HepG2 (cell line): Measurements from ENCODE around the gene XPO5. TPM values are rescaled to one million over a fixed set of nuclear protein-coding genes. Genes with fewer than 3 reads are reported as not detected.

ENCODE experiments used
- CEBPG ChIP-seq: IDR thresholded peaks from 2 replicates; pipeline ENCODE4 v1.6.1; 2016
- HES4 ChIP-seq: sonication (generic); formaldehyde crosslinking; IDR thresholded peaks from 2 replicates; pipeline ENCODE4 v1.9.0; 2021; ENCODE audit warnings: mild to moderate bottlenecking, missing genetic modification reagents, borderline replicate concordance
- MIXL1 ChIP-seq: IDR thresholded peaks from 2 replicates; pipeline ENCODE4 v1.6.1; 2016
- MYC ChIP-seq: sonication (generic); formaldehyde crosslinking; IDR thresholded peaks from 2 replicates; pipeline ENCODE4 v1.9.0; 2021; ENCODE audit warnings: missing genetic modification reagents, borderline replicate concordance
- NFIB ChIP-seq: sonication (generic); formaldehyde crosslinking; IDR thresholded peaks from 2 replicates; pipeline ENCODE4 v1.9.0; 2021; ENCODE audit warnings: missing genetic modification reagents, mild to moderate bottlenecking, borderline replicate concordance
- NFYC ChIP-seq: IDR thresholded peaks from 2 replicates; pipeline ENCODE4 v1.6.1; 2016; ENCODE audit warnings: missing genetic modification reagents, missing compliant biosample characterization
- NPAS2 ChIP-seq: sonication (generic); formaldehyde crosslinking; IDR thresholded peaks from 2 replicates; pipeline ENCODE4 v1.8.0; 2022; ENCODE audit warnings: mild to moderate bottlenecking, missing genetic modification reagents, borderline replicate concordance
- PAXIP1 ChIP-seq: sonication (generic); formaldehyde crosslinking; conservative IDR thresholded peaks from 2 replicates; pipeline ENCODE4 v1.4.0; 2020; ENCODE audit warnings: mild to moderate bottlenecking, missing genetic modification reagents, moderate library complexity
- PLRG1 ChIP-seq: fragments of 450-650 bp; conservative IDR thresholded peaks from 2 replicates; pipeline ENCODE4 v1.6.1; 2016
- POGK ChIP-seq: sonication (generic); formaldehyde crosslinking; conservative IDR thresholded peaks from 2 replicates; pipeline ENCODE4 v1.8.0; 2022; ENCODE audit warnings: mild to moderate bottlenecking, moderate library complexity, missing genetic modification reagents
- PPARG ChIP-seq: conservative IDR thresholded peaks from 2 replicates; pipeline ENCODE4 v1.6.1; 2016; ENCODE audit warnings: missing biosample characterization, missing genetic modification reagents
- SATB2 ChIP-seq: sonication (generic); formaldehyde crosslinking; IDR thresholded peaks from 2 replicates; pipeline ENCODE4 v1.5.0; 2020; ENCODE audit warnings: missing genetic modification reagents
- TFDP2 ChIP-seq: sonication (generic); formaldehyde crosslinking; IDR thresholded peaks from 2 replicates; pipeline ENCODE4 v1.4.0; 2020; ENCODE audit warnings: missing genetic modification reagents
- TP53 ChIP-seq: sonication (generic); formaldehyde crosslinking; conservative IDR thresholded peaks from 2 replicates; pipeline ENCODE4 v1.4.0; 2020; ENCODE audit warnings: missing genetic modification reagents
- XRCC5 ChIP-seq: fragments of 200-400 bp; formaldehyde crosslinking; optimal IDR thresholded peaks from 2 replicates; pipeline ENCODE3; 2017; ENCODE audit warnings: mild to moderate bottlenecking, low read length
- ZBTB3 ChIP-seq: sonication (generic); formaldehyde crosslinking; IDR thresholded peaks from 2 replicates; pipeline ENCODE4 v1.4.0; 2020; ENCODE audit warnings: low read depth, mild to moderate bottlenecking, moderate library complexity, missing genetic modification reagents, borderline replicate concordance
- ZBTB7B ChIP-seq: sonication (generic); formaldehyde crosslinking; IDR thresholded peaks from 2 replicates; pipeline ENCODE4 v1.4.0; 2020; ENCODE audit warnings: missing genetic modification reagents
- ZFX ChIP-seq: sonication (generic); formaldehyde crosslinking; IDR thresholded peaks from 2 replicates; pipeline ENCODE4 v1.4.0; 2020; ENCODE audit warnings: mild to moderate bottlenecking, low read depth, missing genetic modification reagents, moderate library complexity
- ZNF749 ChIP-seq: sonication (generic); formaldehyde crosslinking; IDR thresholded peaks from 2 replicates; pipeline ENCODE4 v1.8.0; 2022; ENCODE audit warnings: mild to moderate bottlenecking, missing genetic modification reagents, moderate library complexity, borderline replicate concordance
- ZNF768 ChIP-seq: sonication (generic); formaldehyde crosslinking; IDR thresholded peaks from 2 replicates; pipeline ENCODE4 v1.4.0; 2020; ENCODE audit warnings: missing genetic modification reagents
- ZNF782 ChIP-seq: sonication (generic); formaldehyde crosslinking; IDR thresholded peaks from 2 replicates; pipeline ENCODE4 v1.4.0; 2020; ENCODE audit warnings: missing genetic modification reagents, mild to moderate bottlenecking, borderline replicate concordance
- ZNF800 ChIP-seq: sonication (generic); formaldehyde crosslinking; IDR thresholded peaks from 2 replicates; pipeline ENCODE4 v1.4.0; 2020; ENCODE audit warnings: missing genetic modification reagents
- polyA plus RNA-seq, 8 experiments: library from polyadenylated mRNA; depleted of rRNA in 3 of 8; stranded (reverse) in 7 of 8; unstranded in 1 of 8; fragments of >200 nt; fragmentation: Illumina TruSeq in 4 of 8; extraction: Trizol in 4 of 8; gene quantifications; 2 replicates each; pipeline versions ENCODE4 v1.2.1 to v1.2.3, GENCODE V29; 2011 to 2016; ENCODE audit warnings: low read depth in 4 of 8, missing spikeins in 1 of 8, mixed read lengths in 1 of 8; ENCODE audit not compliant: insufficient read depth in 1 of 8
- total RNA-seq, 5 experiments: library from RNA; depleted of rRNA; stranded (reverse); fragments of >200 nt; fragmentation: Illumina TruSeq; extraction: Trizol; gene quantifications; 2 replicates each; pipeline ENCODE4 v1.2.3, GENCODE V29; 2016; ENCODE audit warnings: low read depth in 1 of 5

XPO5 gene
- total and polyA plus RNA-seq, 2 of the 13 experiments (the other 11 are each of a cell fraction or from before 2014, with no cell fraction given) = 52.2 to 68.0 TPM

- no peak for TF ChIP-seq TFDP2 (CRISPR knock-in tag)
- TF ChIP-seq NFYC (CRISPR knock-in tag) = no peak
- no peak for TF ChIP-seq PPARG (CRISPR knock-in tag)
- TF ChIP-seq NFIB (CRISPR knock-in tag) = no peak
- TF ChIP-seq ZNF749 (CRISPR knock-in tag) = 0 out of 2 replicates have a peak, but pooled peaks have one; percentile 52
- peak; percentile 57; the same call in 1 of the 2 replicates for TF ChIP-seq MYC (CRISPR knock-in tag)
- no peak for TF ChIP-seq CEBPG
- no peak for TF ChIP-seq TP53 (CRISPR knock-in tag)
- no peak for TF ChIP-seq HES4 (CRISPR knock-in tag)
- peak; percentile 68 for TF ChIP-seq ZFX
- TF ChIP-seq NPAS2 (CRISPR knock-in tag) = no peak
- 0 out of 2 replicates have a peak, but pooled peaks have one; percentile 11 for TF ChIP-seq POGK (CRISPR knock-in tag)
- TF ChIP-seq MIXL1 (CRISPR knock-in tag) = no peak
- no peak for TF ChIP-seq PLRG1
- TF ChIP-seq XRCC5 = no peak
- no peak; the same call in 1 of the 2 replicates for TF ChIP-seq ZNF768 (CRISPR knock-in tag)
- TF ChIP-seq PAXIP1 = no peak
- no peak; the same call in 1 of the 2 replicates for TF ChIP-seq ZNF800 (CRISPR knock-in tag)
- no peak for TF ChIP-seq ZBTB3 (CRISPR knock-in tag)
- peak; percentile 61; the same call in 1 of the 2 replicates for TF ChIP-seq ZNF782
- TF ChIP-seq ZBTB7B = no peak
- TF ChIP-seq SATB2 = no peak
Observed at GRCh38 chr6:43509142-43509983, 66.5 kb downstream of the XPO5 start (continued).
